ENCODE results near the gene ACTR3.
"Not testable (repeated sequence)": the region's sequence is repeated elsewhere in the genome, so short reads cannot be mapped to it uniquely, and the experiment has no call there.

- TF ChIP-seq, protein P1, sequence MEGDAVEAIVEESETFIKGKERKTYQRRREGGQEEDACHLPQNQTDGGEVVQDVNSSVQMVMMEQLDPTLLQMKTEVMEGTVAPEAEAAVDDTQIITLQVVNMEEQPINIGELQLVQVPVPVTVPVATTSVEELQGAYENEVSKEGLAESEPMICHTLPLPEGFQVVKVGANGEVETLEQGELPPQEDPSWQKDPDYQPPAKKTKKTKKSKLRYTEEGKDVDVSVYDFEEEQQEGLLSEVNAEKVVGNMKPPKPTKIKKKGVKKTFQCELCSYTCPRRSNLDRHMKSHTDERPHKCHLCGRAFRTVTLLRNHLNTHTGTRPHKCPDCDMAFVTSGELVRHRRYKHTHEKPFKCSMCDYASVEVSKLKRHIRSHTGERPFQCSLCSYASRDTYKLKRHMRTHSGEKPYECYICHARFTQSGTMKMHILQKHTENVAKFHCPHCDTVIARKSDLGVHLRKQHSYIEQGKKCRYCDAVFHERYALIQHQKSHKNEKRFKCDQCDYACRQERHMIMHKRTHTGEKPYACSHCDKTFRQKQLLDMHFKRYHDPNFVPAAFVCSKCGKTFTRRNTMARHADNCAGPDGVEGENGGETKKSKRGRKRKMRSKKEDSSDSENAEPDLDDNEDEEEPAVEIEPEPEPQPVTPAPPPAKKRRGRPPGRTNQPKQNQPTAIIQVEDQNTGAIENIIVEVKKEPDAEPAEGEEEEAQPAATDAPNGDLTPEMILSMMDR (IDR thresholded peaks at IDR 0.05; ENCODE audit: insufficient read depth, low read depth, low read length) = not testable (repeated sequence)
- not testable (repeated sequence) for TF ChIP-seq EZH2 (IDR thresholded peaks at IDR 0.05; ENCODE audit: insufficient read depth, low read length)
Measured at GRCh38 chr2:113945784-113946183, 55.9 kb downstream of the ACTR3 start.
